ENCODE data around the gene TMBIM4. TPM values are rescaled to one million over a fixed set of nuclear protein-coding genes. Genes with fewer than 3 reads are reported as not detected.

TMBIM4 gene
- total RNA-seq, 2 donors from 2014 or later = 114 to 161 TPM

Other genes with a start within 250 kb of the TMBIM4 start
- gene LLPH, start 39.2 kb downstream of the TMBIM4 start, total RNA-seq = 1 to 10 TPM; 5.0 to 8.1 TPM
- 10 to 100 TPM; 29.8 to 67.9 TPM for gene IRAK3, start 19.2 kb upstream of the TMBIM4 start, total RNA-seq
- gene HELB, start 132.5 kb upstream of the TMBIM4 start, total RNA-seq = 10 to 100 TPM in 1 of 2 donors, 1 to 10 TPM in 1; 1.2 to 10.2 TPM